ENCODE measurements around the gene ELMOD2.

Gene ELMOD2

GRCh38 chr4:140584439-140584838 lies 60.5 kb downstream of the ELMOD2 start:
- DNase-seq, result no peak

GRCh38 chr4:140595065-140595464 lies 71.1 kb downstream of the ELMOD2 start:
- no peak for DNase-seq

- DNase-seq, result no peak
Measured at GRCh38 chr4:140600408-140600807, 76.4 kb downstream of the ELMOD2 start.

- no peak for DNase-seq
Measured at GRCh38 chr4:140602714-140603113, 78.7 kb downstream of the ELMOD2 start.

- DNase-seq, result no peak
Measured at GRCh38 chr4:140603286-140603685, 79.3 kb downstream of the ELMOD2 start.

Measured in stimulated activated CD4-positive, alpha-beta T cell treated with anti-CD3 and anti-CD28 coated beads, Interleukin-2, amount 100 ng/mL, for 48 hours (primary cell).